HEK293 (cell line): ENCODE results near the gene ADSS1.

Experiments used
- CTCF ChIA-PET: fragments of 350-600 bp; formaldehyde crosslinking; extraction: SDS; loops from one replicate; lab custom pipeline; 2021; ENCODE audit warnings: antibody characterized with exemption; lab: Yijun Ruan, JAX
- POLR2A ChIA-PET: fragments of 300-600 bp; formaldehyde crosslinking; extraction: SDS; loops from one replicate; lab custom pipeline; 2020; ENCODE audit warnings: antibody characterized with exemption, inconsistent platforms; lab: Yijun Ruan, JAX
- H3K27ac ChIP-seq: fragments of 200-500 bp; sonication (Bioruptor generic); 2 replicates; pipeline ENCODE4 v1.5.1; 2014; ENCODE audit warnings: low read depth, low read length, control low read depth, inconsistent platforms; ENCODE audit errors: extremely low read depth
- H3K36me3 ChIP-seq, 2 experiments: fragments of 200-500 bp in 1 of 2; sonication (Bioruptor generic) in 1 of 2; 1 replicate in 1 of 2; 2 replicates in 1 of 2; pipeline ENCODE4 v1.5.1; 2014 to 2017; ENCODE audit warnings: inconsistent platforms in 2 of 2, low read length in 2 of 2; ENCODE audit not compliant: control insufficient read depth in 2 of 2, insufficient read depth in 1 of 2
- H3K4me1 ChIP-seq: fragments of 200-500 bp; sonication (Bioruptor generic); 2 replicates; pipeline ENCODE4 v1.5.1; 2014; ENCODE audit warnings: mild to moderate bottlenecking, low read length, inconsistent platforms; ENCODE audit not compliant: control insufficient read depth, insufficient read depth
- H3K4me3 ChIP-seq: 2 replicates; pipeline ENCODE4 v1.5.1; 2011; ENCODE audit warnings: low read depth, mild to moderate bottlenecking, control low read depth, low read length, moderate library complexity
- H3K9me3 ChIP-seq: fragments of 200-500 bp; sonication (Bioruptor generic); 2 replicates; pipeline ENCODE4 v1.5.1; 2014; ENCODE audit warnings: low read depth, low read length, inconsistent platforms; ENCODE audit not compliant: control insufficient read depth, insufficient read depth
- BCL11B ChIP-seq: fragments of 450-650 bp; formaldehyde crosslinking; IDR thresholded peaks from 2 replicates; pipeline ENCODE4 v1.5.1; 2016; ENCODE audit warnings: low read depth, missing biosample characterization, missing genetic modification characterization
- EGR2 ChIP-seq: fragments of 450-650 bp; formaldehyde crosslinking; IDR thresholded peaks from 2 replicates; pipeline ENCODE4 v1.5.1; 2016; ENCODE audit warnings: low read depth, missing biosample characterization, missing genetic modification characterization
- HIC1 ChIP-seq: fragments of 450-650 bp; formaldehyde crosslinking; IDR thresholded peaks from 2 replicates; pipeline ENCODE4 v1.5.1; 2016; ENCODE audit warnings: missing biosample characterization, missing genetic modification characterization
- REPIN1 ChIP-seq: fragments of 450-650 bp; formaldehyde crosslinking; IDR thresholded peaks from 2 replicates; pipeline ENCODE4 v1.5.1; 2017; ENCODE audit warnings: missing biosample characterization, missing genetic modification characterization, low read depth
- REST ChIP-seq: fragments of 450-650 bp; formaldehyde crosslinking; IDR thresholded peaks from 2 replicates; pipeline ENCODE4 v1.5.1; 2016; ENCODE audit warnings: missing biosample characterization, missing genetic modification characterization
- SCRT2 ChIP-seq: fragments of 450-650 bp; formaldehyde crosslinking; IDR thresholded peaks from 2 replicates; pipeline ENCODE4 v1.5.1; 2016; ENCODE audit warnings: missing biosample characterization, missing genetic modification characterization
- YY1 ChIP-seq: fragments of 450-650 bp; formaldehyde crosslinking; IDR thresholded peaks from 2 replicates; pipeline ENCODE4 v1.5.1; 2018; ENCODE audit warnings: missing biosample characterization, missing genetic modification characterization
- ZBTB48 ChIP-seq: fragments of 450-650 bp; formaldehyde crosslinking; IDR thresholded peaks from 2 replicates; pipeline ENCODE4 v1.5.1; 2016; ENCODE audit warnings: missing biosample characterization, missing genetic modification characterization
- ZEB2 ChIP-seq: fragments of 450-650 bp; formaldehyde crosslinking; IDR thresholded peaks from 2 replicates; pipeline ENCODE4 v1.5.1; 2016; ENCODE audit warnings: missing biosample characterization, missing genetic modification characterization
- ZNF169 ChIP-seq: fragments of 450-650 bp; formaldehyde crosslinking; IDR thresholded peaks from 2 replicates; pipeline ENCODE4 v1.5.1; 2016; ENCODE audit warnings: missing biosample characterization, missing genetic modification characterization
- ZNF449 ChIP-seq: fragments of 450-650 bp; formaldehyde crosslinking; IDR thresholded peaks from 2 replicates; pipeline ENCODE4 v1.5.1; 2017; ENCODE audit warnings: missing biosample characterization, mild to moderate bottlenecking, missing genetic modification characterization, moderate library complexity
- ZNF692 ChIP-seq: fragments of 450-650 bp; formaldehyde crosslinking; IDR thresholded peaks from 2 replicates; pipeline ENCODE4 v1.5.1; 2016; ENCODE audit warnings: missing biosample characterization, missing genetic modification characterization
- ZNF768 ChIP-seq: fragments of 450-650 bp; formaldehyde crosslinking; IDR thresholded peaks from 2 replicates; pipeline ENCODE4 v1.5.1; 2018; ENCODE audit warnings: missing biosample characterization, mild to moderate bottlenecking, missing genetic modification characterization
- ZSCAN4 ChIP-seq: fragments of 450-650 bp; formaldehyde crosslinking; IDR thresholded peaks from 2 replicates; pipeline ENCODE4 v1.5.1; 2017; ENCODE audit warnings: missing biosample characterization, missing genetic modification characterization

ADSS1 gene

GRCh38 chr14:104757238-104757585, 33.2 kb downstream of the ADSS1 start (continued):
- no peak for TF ChIP-seq EGR2 (tag by site-specific recombination)
- no peak for TF ChIP-seq ZBTB48 (tag by site-specific recombination)
- TF ChIP-seq ZNF169 (tag by site-specific recombination): no peak
- no peak for TF ChIP-seq BCL11B
- TF ChIP-seq ZSCAN4: no peak
- no peak for TF ChIP-seq ZNF768 (tag by site-specific recombination)

- POLR2A ChIA-PET: no interaction called here
- H3K36me3 ChIP-seq: peaks cover 8 to 87% of the 10 kb centered on the region in 2 experiments; a peak in 2 of 3 replicates
- H3K9me3 ChIP-seq: no peaks in the 10 kb centered on the region
- CTCF ChIA-PET: interaction anchor here (0.6 to 1.9 kb wide), 2 partner anchors 11 kb away, joined by 3 to 6 read pairs; no protein-coding TSS in a partner anchor
- no peak for TF ChIP-seq ZEB2 (tag by site-specific recombination)
- no peak for TF ChIP-seq REST (tag by site-specific recombination)
- TF ChIP-seq HIC1 (tag by site-specific recombination): no peak
- no peak for TF ChIP-seq REPIN1 (tag by site-specific recombination)
- no peak for TF ChIP-seq YY1 (tag by site-specific recombination)
- no peak for TF ChIP-seq SCRT2 (tag by site-specific recombination)
- no peak for TF ChIP-seq ZNF449 (tag by site-specific recombination)
- no peak for TF ChIP-seq ZNF692 (tag by site-specific recombination)
- no peaks in the 10 kb centered on the region; the same call in 1 of the 2 replicates for H3K4me1 ChIP-seq
- H3K4me3 ChIP-seq: no peak overlapping the region
- H3K27ac ChIP-seq: no peak overlapping the region
These were observed 33.8 kb downstream of the ADSS1 start for GRCh38 chr14:104757681-104758392.
